Psoas muscle (tissue), 8 donors: ENCODE data around the gene B3GAT3. TPM values are rescaled to one million over a fixed set of nuclear protein-coding genes. Genes with fewer than 3 reads are reported as not detected.
"Not testable (repeated sequence)": the region's sequence is repeated elsewhere in the genome, so short reads cannot be mapped to it uniquely, and the experiment has no call there.

Experiments
- ATAC-seq, 4 donors: fragments of 200-7000 bp; cut with Tn5 transposase; one replicate each; pipeline ENCODE4 v1.9.1; 2020; ENCODE audit warnings: moderate library complexity in 3 of 4, mild to moderate bottlenecking in 2 of 4
- DNase-seq, 2 donors: peaks; one replicate each; pipeline ENCODE4 v3.0.0-alpha.2; 2020
- H3K27ac ChIP-seq: fragments of 200-600 bp; one replicate; pipeline ENCODE4 v1.8.0; 2022
- H3K27me3 ChIP-seq, 3 donors: fragments of 200-600 bp in 1 of 3; one replicate each; pipeline versions ENCODE4 v1.6.1 to v1.8.0; 2013 to 2022; ENCODE audit warnings: low read length in 2 of 3, mild to moderate bottlenecking in 2 of 3, moderate library complexity in 1 of 3; ENCODE audit not compliant: insufficient read depth in 3 of 3
- H3K36me3 ChIP-seq, 2 donors: fragments of 200-600 bp in 1 of 2; one replicate each; pipeline versions ENCODE4 v1.6.1 to v1.8.0; 2013 to 2022; ENCODE audit warnings: low read depth in 1 of 2, mild to moderate bottlenecking in 1 of 2, moderate library complexity in 1 of 2; ENCODE audit not compliant: insufficient read depth in 1 of 2
- H3K4me1 ChIP-seq: fragments of 200-600 bp; one replicate; pipeline ENCODE4 v1.8.0; 2022
- H3K4me3 ChIP-seq: fragments of 200-600 bp; one replicate; pipeline ENCODE4 v1.8.0; 2022; ENCODE audit warnings: mild to moderate bottlenecking
- H3K9me3 ChIP-seq: fragments of 200-600 bp; one replicate; pipeline ENCODE4 v1.8.0; 2022
- CTCF ChIP-seq: fragments of 200-600 bp; IDR thresholded peaks from one replicate; pipeline ENCODE4 v1.8.0; 2022; ENCODE audit warnings: antibody characterized with exemption
- WGBS, 3 donors: extraction: QIAGEN DNeasy Blood & Tissue Kit; methylation state at CpG; one replicate each; pipeline versions ENCODE4 v1.1.6 to v1.1.7; 2013; 5-methylcytosine and 5-hydroxymethylcytosine counted together
- intact Hi-C, 2 donors: fragments of 100-400 bp; cut with DNase I; formaldehyde crosslinking; loops; one replicate each; pipeline versions ENCODE4 v1.11.0 to v1.14.2; 2022
- polyA plus RNA-seq, 3 donors: library from polyadenylated mRNA; stranded (reverse); fragments of 200-250 nt; gene quantifications; one replicate each; pipeline ENCODE4 v1.2.3, GENCODE V29; 2013
- total RNA-seq, 4 donors: library from RNA; stranded (reverse); fragmentation: NEBNext Ultra II Directional in 2 of 4; extraction: Animal tissue kit (Norgen Biotek cat#: 25700) in 2 of 4; gene quantifications; one replicate each; pipeline versions ENCODE4 v1.2.1 to v1.2.4, GENCODE V29; 2021 to 2023
- donor health status: healthy with polysubstance abuse.
- donor health status: DM: no; HTN: no; CAD: no; lungs with moderate emphysema.
- donor health status: Bipolar disorder and iron deficiency.
- donor health status: healthy.
- donor health status: DM: yes; HTN: yes; CAD: no.
- donor health status: DM: no; HTN: no; CAD: no.
- donor health status: DM: no; HTN: no; CAD: no.
- donor health status: DM: yes; HTN: yes; CAD: no.

B3GAT3 gene
- total and polyA plus RNA-seq, 7 donors, result 7.4 to 37.6 (median 11.7) TPM

- no peak for DNase-seq
Observed at GRCh38 chr11:62627713-62628112, 5.9 kb upstream of the B3GAT3 start.

GRCh38 chr11:62622476-62623089 lies 797 bp upstream of the B3GAT3 start:
- H3K27me3 ChIP-seq, result no peaks in the 10 kb centered on the region
- no peak for ATAC-seq
- peaks cover 21% of the 10 kb centered on the region for H3K4me1 ChIP-seq
- peaks cover 2 to 39% of the 10 kb centered on the region in 2 donors for H3K36me3 ChIP-seq
- H3K4me3 ChIP-seq, result peak overlapping the region; percentile 79
- 56 to 71% (median 66%) methylated on average over 7 of the region's 7 CpGs for WGBS, 3 donors
- DNase-seq, result no peak
- no peak for TF ChIP-seq CTCF
- no peaks in the 10 kb centered on the region for H3K9me3 ChIP-seq
- H3K27ac ChIP-seq, result peak overlapping the region; percentile 93
- intact Hi-C loops, result no loop called here

More at GRCh38 chr11:62627713-62628112, 5.9 kb upstream of the B3GAT3 start:
- intact Hi-C loops, result no loop called here
- no peak for TF ChIP-seq CTCF
- H3K36me3 ChIP-seq, result peaks cover 14 to 78% of the 10 kb centered on the region in 2 donors
- no peak for ATAC-seq
- no peak overlapping the region for H3K4me3 ChIP-seq
- 82 to 89% (median 88%) methylated on average over 3 of the region's 3 CpGs for WGBS, 3 donors
- H3K27me3 ChIP-seq, result no peaks in the 10 kb centered on the region
- H3K9me3 ChIP-seq, result no peaks in the 10 kb centered on the region
- no peak overlapping the region for H3K27ac ChIP-seq
- H3K4me1 ChIP-seq, result peaks cover under 1% of the 10 kb centered on the region

GRCh38 chr11:62621027-62621566 lies 689 bp downstream of the B3GAT3 start:
- intact Hi-C loops, result no loop called here
- DNase-seq (no peak), ATAC-seq (no peak)
- no peaks in the 10 kb centered on the region for H3K9me3 ChIP-seq
- TF ChIP-seq CTCF, result no peak
- peak overlapping the region; percentile 93 for H3K27ac ChIP-seq
- H3K4me1 ChIP-seq, result peaks cover 21% of the 10 kb centered on the region
- 31 to 35% (median 34%) methylated on average over 8 of the region's 8 CpGs for WGBS, 3 donors
- H3K4me3 ChIP-seq, result peak overlapping the region; percentile 79
- peaks cover 2 to 39% of the 10 kb centered on the region in 2 donors for H3K36me3 ChIP-seq
- H3K27me3 ChIP-seq, result no peaks in the 10 kb centered on the region

GRCh38 chr11:62616957-62617356 lies 4.8 kb downstream of the B3GAT3 start:
- H3K27ac ChIP-seq, intact Hi-C loops, H3K9me3 ChIP-seq, H3K4me3 ChIP-seq, DNase-seq, ATAC-seq, H3K27me3 ChIP-seq: not testable (repeated sequence)
- WGBS, 3 donors, result 92 to 95% (median 92%) methylated on average over 11 to 14 of the region's 14 CpGs
- H3K36me3 ChIP-seq, result peaks cover 0 to 44% of the 10 kb centered on the region in 2 donors
- H3K4me1 ChIP-seq, result peaks cover 20% of the 10 kb centered on the region

- Histone ChIP-seq H3K4me1 (peaks cover 18% of the 10 kb centered on the region), H3K27ac (no peak overlapping the region), H3K27me3 (no peaks in the 10 kb centered on the region), H3K9me3 (no peaks in the 10 kb centered on the region), H3K36me3 (peaks cover 0 to 44% of the 10 kb centered on the region in 2 donors), H3K4me3 (no peak overlapping the region)
- WGBS, 3 donors, result 82 to 90% (median 83%) methylated on average over 7 of the region's 7 CpGs
- ATAC-seq (no peak), DNase-seq (no peak)
- TF ChIP-seq CTCF, result no peak
- intact Hi-C loops, result no loop called here
Observed at GRCh38 chr11:62615521-62615920, 6.3 kb downstream of the B3GAT3 start.
